HG03378 (cell line): ENCODE data around the gene NCKAP5.

ENCODE experiments used
- ATAC-seq: cut with Tn5 transposase; IDR thresholded peaks from one replicate; pipeline ENCODE4 v1.9.1; 2021; ENCODE audit warnings: mild to moderate bottlenecking, moderate library complexity; ENCODE audit not compliant: unreplicated experiment

NCKAP5 gene

GRCh38 chr2:133360190-133360589, 208.1 kb downstream of the NCKAP5 start:
- peak; percentile 58 for ATAC-seq

DNA sequence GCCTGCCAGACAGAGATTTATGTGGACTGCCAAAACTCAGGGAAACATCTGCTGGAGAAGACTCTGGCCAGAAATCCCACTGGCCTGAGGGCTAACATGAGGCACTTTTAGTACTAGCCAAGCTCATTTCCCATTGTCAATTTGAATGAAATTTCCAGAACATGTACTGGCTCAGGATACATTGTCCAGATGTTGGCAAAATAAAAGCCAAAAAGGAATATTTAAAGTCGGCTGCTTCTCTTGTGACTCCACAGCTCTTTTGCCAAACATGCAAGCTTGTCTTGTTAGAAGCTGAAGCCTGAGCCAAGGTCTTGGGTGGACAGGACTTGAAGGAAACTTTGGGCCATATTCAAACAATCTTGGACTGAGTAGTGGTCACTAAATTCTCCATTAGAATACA, 215.5 kb downstream of the NCKAP5 start:
- ATAC-seq, result no peak

DNA sequence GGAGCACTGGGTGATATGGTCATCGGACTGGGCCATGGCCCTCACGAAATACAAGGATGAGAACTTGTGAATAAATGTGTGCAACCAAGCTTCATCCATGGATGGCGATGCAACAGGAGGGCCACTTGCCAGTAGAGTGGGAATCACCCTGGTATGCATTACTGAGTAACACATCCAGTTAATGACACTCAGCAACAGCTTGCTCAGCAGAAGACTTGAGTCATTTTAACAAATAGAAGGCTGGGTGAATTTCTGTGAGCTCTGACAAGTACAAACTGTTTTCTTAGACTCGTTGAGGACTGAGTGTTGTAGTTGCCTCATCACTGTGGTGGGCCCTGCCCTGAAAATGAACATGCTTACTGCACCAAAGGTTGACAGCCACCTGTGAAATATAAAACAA, 221.6 kb downstream of the NCKAP5 start:
- ATAC-seq, result no peak

DNA sequence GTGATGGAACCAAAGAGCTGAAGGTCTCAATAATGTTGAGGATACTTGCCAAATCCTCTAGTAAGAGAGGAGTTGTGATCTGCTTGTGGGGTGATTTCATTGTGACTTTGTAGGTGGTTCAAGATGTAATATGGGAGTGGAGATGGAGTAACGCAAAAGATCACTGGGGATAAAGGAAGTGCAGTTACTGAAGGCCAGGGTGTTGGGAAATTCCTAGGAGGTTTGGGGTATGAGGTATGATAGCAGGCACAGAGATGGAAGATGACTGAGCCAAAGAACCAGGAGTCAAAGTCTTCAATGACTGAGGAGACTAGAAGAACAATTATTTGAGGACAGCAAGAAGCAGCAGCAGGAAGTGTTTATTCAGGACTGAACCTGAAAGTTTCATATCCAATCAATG, 222.6 kb downstream of the NCKAP5 start:
- ATAC-seq, result no peak

GRCh38 chr2:133344849-133345248, 223.4 kb downstream of the NCKAP5 start:
- no peak for ATAC-seq

GRCh38 chr2:133343018-133343352, 225.3 kb downstream of the NCKAP5 start:
- ATAC-seq, result no peak

DNA sequence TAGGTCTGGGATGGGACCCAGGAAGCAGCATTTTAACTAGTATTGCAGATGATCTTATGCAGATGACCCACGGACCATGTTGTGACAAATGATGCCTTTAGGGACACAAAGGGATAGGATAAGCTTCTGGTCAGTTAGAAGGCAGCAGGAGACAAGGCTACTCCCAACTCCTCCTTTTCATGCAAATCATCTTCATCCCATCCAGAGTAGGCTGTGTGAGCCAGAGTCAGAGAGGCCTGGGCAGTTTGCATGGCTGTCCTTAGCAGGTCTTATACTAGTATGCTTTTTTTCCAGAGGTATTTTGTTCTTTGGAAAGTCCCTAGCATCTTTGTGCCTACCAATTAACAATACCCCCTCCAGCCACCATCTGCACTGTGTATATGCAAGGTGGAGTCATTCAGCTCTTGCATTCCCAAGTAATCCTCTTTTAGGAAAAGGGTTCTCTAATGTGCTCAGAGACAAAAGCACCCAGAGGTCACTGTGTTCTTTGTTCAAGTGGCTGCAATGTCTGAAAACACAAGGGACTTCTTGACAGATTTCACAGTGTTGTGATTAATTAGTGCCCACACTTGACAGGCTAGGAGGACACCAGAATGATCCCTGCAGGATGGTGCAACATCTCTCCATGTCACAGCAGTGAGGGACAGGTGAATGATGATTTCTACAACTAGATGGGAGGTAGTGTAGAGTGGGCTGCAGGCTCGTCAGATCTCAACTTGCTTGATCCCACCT, 225.8 kb downstream of the NCKAP5 start:
- no peak for ATAC-seq

- ATAC-seq, result no peak
Measured at GRCh38 chr2:133341575-133341974, 226.7 kb downstream of the NCKAP5 start.

GRCh38 chr2:133338224-133338623, 230.0 kb downstream of the NCKAP5 start:
- no peak for ATAC-seq

GRCh38 chr2:133334923-133335322, 233.3 kb downstream of the NCKAP5 start:
- ATAC-seq, result no peak

DNA sequence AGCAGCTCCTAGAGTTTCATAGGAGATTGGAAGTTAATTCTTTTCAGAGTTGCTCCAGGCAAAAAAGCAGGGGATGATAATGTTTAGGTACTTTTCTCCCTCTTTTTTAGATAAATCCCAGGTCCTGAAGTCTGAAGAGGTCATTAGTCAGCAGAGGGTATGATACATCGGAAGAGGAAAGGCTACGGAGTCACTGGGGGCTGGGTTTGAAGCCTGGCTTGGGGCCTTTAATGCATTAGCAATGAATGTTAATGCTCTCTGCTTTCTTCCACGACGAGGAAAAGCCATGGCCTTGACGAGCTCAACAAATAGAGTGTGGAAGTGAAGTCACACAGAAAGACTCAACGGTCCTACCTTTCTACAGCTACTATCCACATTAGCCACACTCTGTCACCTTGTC, 235.1 kb downstream of the NCKAP5 start:
- ATAC-seq, result no peak

DNA sequence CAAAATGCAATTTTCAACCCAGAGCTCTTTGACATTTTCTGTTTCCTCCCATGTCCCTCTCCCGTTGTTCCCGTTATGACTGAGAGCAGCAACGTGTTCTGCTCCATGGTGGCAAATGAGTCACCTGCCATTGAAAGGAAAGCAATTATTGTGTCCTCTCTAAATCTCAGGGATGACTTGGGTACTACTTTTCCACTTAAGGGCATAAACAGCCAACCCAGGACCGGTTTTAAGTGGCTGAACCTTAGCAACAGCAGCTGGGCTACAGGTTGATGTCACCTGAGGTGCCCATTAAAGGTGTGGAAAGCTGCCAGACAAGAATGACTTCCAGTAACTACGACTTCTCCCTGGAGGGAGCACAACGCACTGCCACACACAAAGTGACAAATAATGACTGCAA, 236.8 kb downstream of the NCKAP5 start:
- no peak for ATAC-seq

DNA sequence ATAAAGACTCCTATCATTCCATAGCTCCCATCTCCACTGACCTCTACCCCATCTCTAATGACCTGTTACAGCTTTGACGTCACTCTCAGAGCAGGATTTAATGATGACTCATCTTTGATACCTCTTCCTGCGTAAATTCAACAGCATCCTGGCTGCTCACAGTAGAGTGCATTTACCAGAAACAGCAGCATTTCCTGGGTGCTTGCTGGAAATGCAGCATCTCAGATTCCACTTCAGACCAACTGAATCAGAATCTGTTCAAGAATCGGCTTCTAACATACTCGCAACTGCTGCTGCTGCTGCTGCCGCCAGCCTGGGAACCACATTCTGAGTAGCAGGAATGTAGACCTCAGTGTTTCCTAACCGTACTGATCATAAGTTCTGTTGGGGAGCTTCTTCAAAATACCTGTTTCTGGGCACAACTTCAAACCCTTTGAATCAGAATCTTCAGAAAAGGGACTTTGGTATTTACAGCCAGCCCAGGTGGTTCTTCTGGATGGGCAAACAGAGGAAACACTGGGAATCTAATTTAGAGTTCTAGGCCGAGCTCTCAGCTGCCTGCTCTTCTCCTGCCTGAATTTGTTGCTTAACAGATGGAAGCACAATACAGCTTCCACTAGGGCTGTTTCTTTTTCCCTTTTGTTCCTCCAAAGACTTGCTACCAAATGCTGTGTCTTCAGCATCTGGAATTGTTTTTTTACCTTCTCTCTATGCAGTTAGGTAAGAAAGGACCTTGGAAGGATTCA, 241.4 kb downstream of the NCKAP5 start:
- no peak for ATAC-seq

DNA sequence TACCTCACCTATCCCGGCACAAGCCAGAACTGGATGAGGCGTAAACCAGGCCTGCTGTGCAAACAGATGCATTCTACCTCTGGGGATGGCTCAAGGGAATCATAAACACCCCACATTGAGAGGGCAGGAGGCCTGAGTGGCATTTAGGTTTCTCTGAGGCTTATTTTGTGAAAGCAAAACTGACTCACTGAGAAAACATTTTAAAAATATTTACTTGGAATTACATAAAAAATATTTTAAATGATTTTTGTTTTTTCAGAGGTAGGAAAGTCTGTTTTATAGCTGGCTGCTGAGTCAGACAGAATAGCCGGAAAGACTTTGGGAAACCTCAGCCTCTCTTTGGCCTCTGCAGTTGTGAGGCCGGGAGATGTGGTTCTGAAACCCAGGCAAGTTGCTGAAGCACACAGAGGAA, 244.1 kb downstream of the NCKAP5 start:
- ATAC-seq, result no peak

DNA sequence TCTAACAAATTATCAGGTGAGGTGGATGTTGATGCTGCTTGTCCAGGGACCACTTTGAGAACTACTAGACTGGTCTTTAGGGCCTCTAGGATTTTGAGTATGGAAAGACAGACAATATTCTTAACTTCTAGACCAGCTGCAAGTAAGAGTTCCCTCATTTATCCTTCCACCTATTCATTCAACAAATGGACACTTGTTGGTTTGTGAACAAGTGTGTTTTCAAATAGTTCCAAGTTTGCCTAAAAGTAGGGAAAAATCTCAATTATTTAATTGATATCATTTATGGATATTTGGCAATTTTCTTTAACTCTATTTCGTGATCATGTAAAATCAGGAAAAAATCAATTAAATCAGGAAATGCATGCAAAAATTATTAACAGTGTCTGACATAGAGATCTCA, 245.4 kb downstream of the NCKAP5 start:
- no peak for ATAC-seq

GRCh38 chr2:133317178-133317577, 251.1 kb downstream of the NCKAP5 start:
- ATAC-seq, result no peak

DNA sequence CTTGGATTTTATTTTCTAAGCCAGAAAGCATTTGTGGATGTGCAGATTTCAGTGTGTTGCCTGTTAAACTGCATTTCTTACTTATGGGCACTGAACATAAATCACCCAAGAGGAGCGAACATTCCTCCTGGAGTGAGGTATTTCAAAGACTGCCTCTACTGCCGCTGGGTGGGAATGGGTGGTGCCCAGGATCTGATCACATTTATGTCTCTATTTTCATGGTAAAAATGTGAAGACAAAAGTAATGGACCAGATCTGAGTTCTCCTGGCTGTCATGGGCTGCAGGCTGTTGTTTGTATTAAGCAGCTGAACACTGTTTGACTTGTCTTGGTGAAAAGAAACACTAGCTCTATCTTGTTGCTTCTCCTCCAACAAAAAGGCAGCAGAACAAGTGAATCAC, 251.7 kb downstream of the NCKAP5 start:
- no peak for ATAC-seq

DNA sequence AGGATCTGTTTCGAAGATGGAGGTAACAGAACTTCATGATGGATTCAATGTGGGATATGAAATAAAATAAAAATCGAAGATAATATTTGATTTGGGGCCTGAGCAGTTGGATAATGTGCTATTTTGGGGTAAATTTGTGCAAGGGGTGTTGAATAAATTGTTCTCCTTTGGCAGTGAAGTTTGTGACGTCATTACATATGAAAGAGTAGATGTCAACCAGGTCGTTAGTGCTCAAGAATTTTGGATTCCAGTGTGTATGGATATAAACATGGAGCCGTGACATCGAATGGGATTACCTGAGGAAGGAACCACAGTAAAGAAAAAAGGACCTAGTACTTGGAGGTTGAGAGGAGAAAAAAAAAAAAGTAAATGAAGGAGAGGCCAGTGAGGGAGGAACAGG, 253.0 kb downstream of the NCKAP5 start:
- ATAC-seq, result no peak

DNA sequence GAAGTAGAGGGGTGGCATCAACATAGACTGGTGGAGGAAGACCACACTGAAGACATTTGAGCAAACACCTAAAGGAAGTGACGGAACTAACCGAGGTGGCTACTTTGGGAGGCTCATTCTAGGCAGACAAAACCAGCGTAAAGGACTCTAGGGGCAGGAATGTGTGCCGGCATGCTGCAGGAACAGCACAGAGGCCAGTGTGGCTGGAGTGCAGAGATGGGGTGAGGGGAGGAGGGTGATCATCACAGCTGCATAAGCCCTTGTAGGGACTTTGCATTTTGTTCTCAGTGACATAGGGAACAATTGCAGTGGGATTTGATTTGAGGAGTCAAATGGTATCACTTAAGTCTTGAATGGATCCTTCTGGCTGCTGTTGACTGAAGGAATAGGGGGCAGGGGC, 253.5 kb downstream of the NCKAP5 start:
- ATAC-seq, result no peak

GRCh38 chr2:133312038-133312729, 256.1 kb downstream of the NCKAP5 start:
- ATAC-seq, result no peak

- ATAC-seq, result no peak
Measured at GRCh38 chr2:133306236-133306635, 262.0 kb downstream of the NCKAP5 start.

GRCh38 chr2:133304344-133304743, 263.9 kb downstream of the NCKAP5 start:
- no peak for ATAC-seq
